CD14-positive monocyte (primary cell): ENCODE data around the gene PHLDA3. TPM values are rescaled to one million over a fixed set of nuclear protein-coding genes. Genes with fewer than 3 reads are reported as not detected.

Source experiments
- DNase-seq, 3 donors: peaks; one replicate each; pipeline ENCODE4 v3.0.0-alpha.2; 2011 to 2022
- H2AFZ ChIP-seq: 2 replicates; pipeline ENCODE4 v1.6.0; 2012; ENCODE audit warnings: mild to moderate bottlenecking, low read depth, low read length, inconsistent platforms; ENCODE audit not compliant: insufficient read depth, poor library complexity, severe bottlenecking
- H3K27ac ChIP-seq, 2 donors: 1 replicate in 1 of 2; 2 replicates in 1 of 2; pipeline ENCODE4 v1.5.1; 2012 to 2013; ENCODE audit warnings: low read length in 2 of 2, control low read depth in 1 of 2, inconsistent platforms in 1 of 2, low read depth in 1 of 2, mild to moderate bottlenecking in 1 of 2
- H3K27me3 ChIP-seq, 2 donors: one replicate each; pipeline versions ENCODE4 v1.6.0 to v1.6.1; 2011 to 2013; ENCODE audit warnings: low read length in 2 of 2; ENCODE audit not compliant: control insufficient read depth in 2 of 2, insufficient read depth in 2 of 2
- H3K36me3 ChIP-seq, 2 donors: replicated peaks in 1 of 2; 1 replicate in 1 of 2; 2 replicates in 1 of 2; pipeline versions ENCODE4 v1.5.1 to v1.6.1; 2012 to 2013; ENCODE audit warnings: low read length in 2 of 2, control low read depth in 1 of 2, inconsistent platforms in 1 of 2, mild to moderate bottlenecking in 1 of 2; ENCODE audit not compliant: insufficient read depth in 2 of 2, control insufficient read depth in 1 of 2
- H3K4me1 ChIP-seq, 2 donors: 1 replicate in 1 of 2; 2 replicates in 1 of 2; pipeline versions ENCODE4 v1.5.1 to v1.6.1; 2012 to 2013; ENCODE audit warnings: low read length in 2 of 2, control low read depth in 1 of 2, inconsistent platforms in 1 of 2, mild to moderate bottlenecking in 1 of 2, moderate library complexity in 1 of 2; ENCODE audit not compliant: insufficient read depth in 2 of 2, control insufficient read depth in 1 of 2
- H3K4me2 ChIP-seq: replicated peaks from 2 replicates; pipeline ENCODE3; 2012; ENCODE audit warnings: low read length, moderate library complexity, mild to moderate bottlenecking; ENCODE audit not compliant: poor library complexity, severe bottlenecking; ENCODE audit errors: extremely low read depth
- H3K4me3 ChIP-seq, 3 experiments: fragments of 200-600 bp in 1 of 3; sonication (generic) in 1 of 3; replicated peaks in 1 of 3; 1 replicate in 2 of 3; 2 replicates in 1 of 3; pipeline ENCODE4 v1.5.1; 2011 to 2013; ENCODE audit warnings: low read length in 3 of 3, mild to moderate bottlenecking in 3 of 3, control low read depth in 2 of 3, low read depth in 2 of 3, inconsistent platforms in 1 of 3, moderate library complexity in 1 of 3
- H3K79me2 ChIP-seq: 2 replicates; pipeline ENCODE4 v1.6.0; 2012; ENCODE audit warnings: mild to moderate bottlenecking, control low read depth, inconsistent platforms, low read length, moderate library complexity; ENCODE audit not compliant: insufficient read depth
- H3K9ac ChIP-seq: 2 replicates; pipeline ENCODE4 v1.6.0; 2017; ENCODE audit warnings: low read length, mild to moderate bottlenecking; ENCODE audit not compliant: insufficient read depth, poor library complexity, severe bottlenecking
- H3K9me3 ChIP-seq, 2 donors: replicated peaks in 1 of 2; 1 replicate in 1 of 2; 2 replicates in 1 of 2; pipeline versions ENCODE4 v1.5.1 to v1.6.1; 2012 to 2013; ENCODE audit warnings: low read length in 2 of 2, control low read depth in 1 of 2; ENCODE audit not compliant: control insufficient read depth in 1 of 2, insufficient read depth in 1 of 2
- H4K20me1 ChIP-seq: 2 replicates; pipeline ENCODE4 v1.6.0; 2012; ENCODE audit warnings: mild to moderate bottlenecking, low read length, control low read depth, moderate library complexity; ENCODE audit not compliant: insufficient read depth
- H3K27ac Mint-ChIP-seq, 7 donors: one replicate each; pipeline ENCODE4 v1.8.0; 2020; ENCODE audit warnings: mild to moderate bottlenecking in 7 of 7, mixed read lengths in 7 of 7, moderate library complexity in 6 of 7, inconsistent platforms in 2 of 7
- H3K27me3 Mint-ChIP-seq, 3 donors: one replicate each; pipeline ENCODE4 v1.8.0; 2021 to 2022; ENCODE audit warnings: low read depth in 3 of 3, mild to moderate bottlenecking in 3 of 3, mixed read lengths in 3 of 3, moderate library complexity in 3 of 3, inconsistent platforms in 1 of 3
- H3K36me3 Mint-ChIP-seq, 2 donors: one replicate each; pipeline ENCODE4 v1.8.0; 2020; ENCODE audit warnings: mixed read lengths in 2 of 2, inconsistent platforms in 1 of 2, mild to moderate bottlenecking in 1 of 2
- H3K4me1 Mint-ChIP-seq: one replicate; pipeline ENCODE4 v1.8.0; 2020; ENCODE audit warnings: mild to moderate bottlenecking, mixed read lengths
- H3K4me3 Mint-ChIP-seq, 2 donors: one replicate each; pipeline ENCODE4 v1.8.0; 2020; ENCODE audit warnings: mild to moderate bottlenecking in 2 of 2, mixed read lengths in 2 of 2, moderate library complexity in 1 of 2
- H3K9me3 Mint-ChIP-seq, 7 donors: one replicate each; pipeline ENCODE4 v1.8.0; 2020 to 2022; ENCODE audit warnings: mixed read lengths in 7 of 7, mild to moderate bottlenecking in 6 of 7, moderate library complexity in 6 of 7, inconsistent platforms in 2 of 7
- CTCF ChIP-seq: fragments of 200-600 bp; IDR thresholded peaks from one replicate; pipeline ENCODE4 v1.8.0; 2022; ENCODE audit warnings: antibody characterized with exemption, mild to moderate bottlenecking
- WGBS: methylation state at CpG from one replicate; pipeline ENCODE4 v1.1.5; 2013; ENCODE audit warnings: missing lambda C conversion rate; ENCODE audit not compliant: insufficient coverage; 5-methylcytosine and 5-hydroxymethylcytosine counted together
- intact Hi-C, 2 donors: fragments of 100-400 bp; cut with micrococcal nuclease; formaldehyde crosslinking; loops; one replicate each; pipeline versions ENCODE4 v1.15.0 to v1.15.1; 2023
- polyA plus RNA-seq, 3 donors: library from polyadenylated mRNA; depleted of rRNA in 1 of 3; unstranded in 2 of 3; stranded (reverse) in 1 of 3; fragments of 300-500 nt in 2 of 3; fragments of >200 nt in 1 of 3; fragmentation: Illumina TruSeq in 2 of 3; gene quantifications; 1 replicate in 2 of 3; 2 replicates in 1 of 3; pipeline ENCODE4 v1.2.3, GENCODE V29; 2012 to 2021

Gene PHLDA3
- polyA plus RNA-seq, 3 donors: 0.08 TPM; not detected in 2

GRCh38 chr1:201447903-201448871 lies 20.8 kb downstream of the PHLDA3 start:
- no peak overlapping the region for H3K4me2 ChIP-seq
- peak; percentile 24 to 52 (median 31) for DNase-seq
- H2AFZ ChIP-seq: no peak overlapping the region
- H3K4me1 ChIP-seq: peaks cover 5 to 7% of the 10 kb centered on the region in 2 donors
- H3K27me3 ChIP-seq: no peaks in the 10 kb centered on the region
- H3K9ac ChIP-seq: no peak overlapping the region
- TF ChIP-seq CTCF: peak; percentile 76
- Mint-ChIP-seq H3K4me3 (peak overlapping the region in 1 of 2 donors; percentile 51), H3K27me3 (peaks cover 9 to 17% (median 16%) of the 10 kb centered on the region in 3 donors), H3K36me3 (no peaks in the 10 kb centered on the region), H3K4me1 (peaks cover 14% of the 10 kb centered on the region), H3K27ac (no peak overlapping the region), H3K9me3 (peaks cover 0 to 3% (median 0%) of the 10 kb centered on the region in 7 donors)
- H3K79me2 ChIP-seq: no peaks in the 10 kb centered on the region
- no peaks in the 10 kb centered on the region for H4K20me1 ChIP-seq
- WGBS: 34% methylated on average over 4 of the region's 20 CpGs
- intact Hi-C loops: loop anchor here in 1 of 2 donors (5.0 kb wide), 1 partner anchor 64 kb away; no protein-coding TSS in a partner anchor
- H3K36me3 ChIP-seq: no peaks in the 10 kb centered on the region
- no peak overlapping the region for H3K4me3 ChIP-seq
- H3K9me3 ChIP-seq: no peaks in the 10 kb centered on the region
- no peak overlapping the region for H3K27ac ChIP-seq

GRCh38 chr1:201445310-201445709 lies 23.7 kb downstream of the PHLDA3 start:
- no peak overlapping the region for H3K4me2 ChIP-seq
- TF ChIP-seq CTCF: no peak
- WGBS: 98% methylated on average over 5 of the region's 6 CpGs
- peaks cover 5 to 11% (median 5%) of the 10 kb centered on the region in 3 donors for H3K27me3 Mint-ChIP-seq
- H3K4me1 Mint-ChIP-seq: peaks cover 11% of the 10 kb centered on the region
- H3K79me2 ChIP-seq: no peaks in the 10 kb centered on the region
- no peaks in the 10 kb centered on the region for H3K9me3 ChIP-seq
- H3K27me3 ChIP-seq: no peaks in the 10 kb centered on the region
- no peak overlapping the region for H2AFZ ChIP-seq
- intact Hi-C loops: loop anchor here in 1 of 2 donors (5.0 kb wide), 1 partner anchor 67 kb away; no protein-coding TSS in a partner anchor
- DNase-seq: no peak
- H3K36me3 Mint-ChIP-seq: no peaks in the 10 kb centered on the region
- H3K27ac ChIP-seq: no peak overlapping the region
- no peaks in the 10 kb centered on the region for H4K20me1 ChIP-seq
- no peaks in the 10 kb centered on the region for H3K36me3 ChIP-seq
- H3K9me3 Mint-ChIP-seq: peaks cover 0 to 5% (median 0%) of the 10 kb centered on the region in 7 donors
- H3K27ac Mint-ChIP-seq: no peak overlapping the region
- H3K9ac ChIP-seq: no peak overlapping the region
- H3K4me3 Mint-ChIP-seq: no peak overlapping the region
- H3K4me1 ChIP-seq: no peaks in the 10 kb centered on the region
- no peak overlapping the region for H3K4me3 ChIP-seq
